ENCODE measurements around the gene MFSD6.
"Not testable (repeated sequence)": the region's sequence is repeated elsewhere in the genome, so short reads cannot be mapped to it uniquely, and the experiment has no call there.

The MFSD6 gene

DNA sequence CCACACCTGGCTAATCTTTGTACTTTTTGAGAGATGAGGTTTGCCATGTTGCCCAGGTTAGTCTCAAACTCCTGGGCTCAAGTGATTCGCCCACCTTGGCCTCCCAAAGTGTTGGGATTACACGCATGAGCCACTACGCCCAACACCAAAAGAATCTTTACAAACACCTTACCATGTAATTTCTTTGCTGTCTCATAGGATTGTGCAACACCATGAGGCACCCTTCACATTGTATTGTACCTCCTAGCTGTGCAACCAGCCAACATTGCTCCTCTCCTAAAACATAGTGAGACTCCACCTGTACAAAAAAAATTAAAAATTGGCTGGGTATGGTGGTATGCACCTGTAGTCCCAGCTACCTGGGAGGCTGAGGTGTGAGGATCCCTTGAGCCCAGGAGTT, 3.1 kb upstream of the MFSD6 start:
- no peak for DNase-seq (ENCODE audit: low read depth in 2 of 2)

DNA sequence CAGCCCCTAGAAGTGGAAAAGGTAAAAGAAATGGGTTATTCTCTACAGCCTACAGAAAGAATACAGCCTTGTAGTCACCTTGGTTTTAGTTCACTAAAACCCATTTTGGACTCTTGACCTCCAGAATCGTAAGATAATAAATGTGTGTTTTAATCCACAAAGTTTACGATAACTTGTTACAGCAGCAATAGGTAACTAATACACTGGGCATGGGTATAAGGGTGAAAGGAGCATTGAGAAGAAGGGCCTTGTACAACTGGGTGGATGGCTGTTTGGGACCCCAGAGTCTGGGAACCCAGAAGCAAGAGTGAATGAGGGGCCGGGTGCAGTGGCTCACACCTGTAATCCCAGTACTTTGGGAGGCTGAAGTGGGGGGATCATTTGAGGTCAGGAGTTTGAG, 2.2 kb upstream of the MFSD6 start:
- no peak for DNase-seq (ENCODE audit: low read depth in 2 of 2)

DNA sequence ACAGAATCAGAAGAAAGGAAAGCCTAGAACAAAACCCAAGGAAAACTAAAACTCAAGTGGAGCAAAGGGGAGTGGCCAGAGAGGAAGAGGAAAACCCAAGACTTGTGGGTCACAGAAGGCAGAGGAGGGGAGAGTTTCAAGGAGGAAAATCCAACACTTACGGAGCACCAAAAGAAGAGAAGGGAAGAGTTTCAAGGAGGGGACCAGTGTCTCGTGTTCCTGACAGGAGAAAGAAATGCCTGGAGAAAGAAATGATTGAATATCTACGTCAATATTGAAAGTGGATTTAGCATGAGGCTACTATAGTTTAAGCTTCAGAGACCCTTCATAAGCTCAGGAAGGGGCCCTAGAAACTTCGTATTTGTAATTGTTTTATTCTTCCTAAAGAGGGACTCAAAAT, 1.4 kb upstream of the MFSD6 start:
- no peak for DNase-seq (ENCODE audit: low read depth in 2 of 2)

DNA sequence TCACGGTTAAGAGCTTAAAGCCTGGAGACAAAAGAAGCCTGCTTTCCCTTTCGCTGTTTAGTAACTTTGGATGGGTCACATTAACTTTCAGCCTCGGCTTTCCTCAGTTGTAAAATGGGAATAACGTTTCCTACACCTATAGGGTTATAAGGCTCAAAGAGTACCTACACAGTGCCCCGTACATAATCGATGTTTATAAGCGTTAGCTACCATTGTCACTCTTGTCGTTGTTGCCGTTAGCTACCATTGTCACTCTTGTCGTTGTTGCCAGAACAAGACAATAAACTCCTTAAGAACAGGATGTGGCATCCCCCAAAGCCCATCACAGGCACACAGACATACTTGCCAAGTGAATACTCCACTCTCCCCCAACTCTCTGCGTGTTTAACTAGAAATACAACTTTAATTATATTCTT, 901 bp upstream of the MFSD6 start:
- DNase-seq (ENCODE audit: low read depth in 2 of 2) = no peak

DNA sequence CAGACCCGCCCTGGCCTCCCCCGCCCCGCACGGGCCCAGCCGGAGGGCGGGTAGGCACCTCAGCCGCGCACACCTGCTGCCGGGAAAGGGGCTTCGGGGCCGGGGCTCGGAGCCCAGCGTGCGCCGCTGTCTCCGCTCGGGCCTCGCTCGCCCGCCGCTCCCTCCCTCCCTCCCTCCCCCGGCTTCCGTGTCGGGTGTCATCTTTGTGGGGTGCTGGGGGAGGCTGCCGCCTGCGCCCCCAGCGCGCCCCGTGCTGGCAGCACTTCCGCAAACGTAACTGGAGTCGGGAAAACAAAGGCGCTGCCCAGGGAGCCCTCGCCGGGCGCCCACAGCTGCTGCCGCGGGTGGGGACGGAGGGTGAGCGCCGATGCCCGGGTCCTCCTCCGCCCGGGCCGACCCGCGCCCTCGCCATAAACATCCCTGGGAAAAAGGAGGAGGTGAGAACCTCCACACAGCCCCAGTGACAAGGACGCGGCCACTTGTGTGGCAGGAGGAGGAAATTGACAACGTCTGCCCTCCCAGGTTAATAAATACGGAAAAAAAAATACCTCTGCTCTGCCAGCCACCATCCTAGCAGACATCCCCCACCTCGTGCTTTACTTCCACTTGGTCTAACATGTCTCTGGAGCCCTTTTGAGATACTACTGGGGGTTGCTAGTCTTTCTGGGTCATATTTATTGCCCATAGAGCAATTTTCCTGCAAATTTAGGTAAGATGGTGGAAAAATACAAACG, 550 bp downstream of the MFSD6 start:
- peak; percentile 48 to 50 for DNase-seq (ENCODE audit: low read depth in 2 of 2)

DNA sequence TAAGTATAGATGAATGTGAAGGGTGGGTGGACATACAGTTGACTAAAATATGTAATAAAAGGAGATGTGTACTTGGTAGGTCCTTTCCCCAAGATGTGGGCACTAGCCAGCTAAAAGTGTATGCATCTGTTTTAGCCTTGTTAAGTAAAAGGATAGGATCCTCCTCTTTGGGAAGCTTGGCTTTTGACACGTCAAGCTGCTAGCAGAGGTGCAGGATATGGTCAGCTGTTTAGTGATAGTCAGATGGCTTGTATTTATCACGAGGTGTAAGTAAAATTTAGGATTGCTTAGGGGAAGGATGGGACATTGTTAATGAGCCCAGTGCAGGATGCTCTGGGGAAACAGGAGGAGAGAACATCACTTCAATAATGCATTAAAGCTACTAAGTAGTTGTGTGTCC, 1.5 kb downstream of the MFSD6 start:
- DNase-seq (ENCODE audit: low read depth in 2 of 2) = no peak

DNA sequence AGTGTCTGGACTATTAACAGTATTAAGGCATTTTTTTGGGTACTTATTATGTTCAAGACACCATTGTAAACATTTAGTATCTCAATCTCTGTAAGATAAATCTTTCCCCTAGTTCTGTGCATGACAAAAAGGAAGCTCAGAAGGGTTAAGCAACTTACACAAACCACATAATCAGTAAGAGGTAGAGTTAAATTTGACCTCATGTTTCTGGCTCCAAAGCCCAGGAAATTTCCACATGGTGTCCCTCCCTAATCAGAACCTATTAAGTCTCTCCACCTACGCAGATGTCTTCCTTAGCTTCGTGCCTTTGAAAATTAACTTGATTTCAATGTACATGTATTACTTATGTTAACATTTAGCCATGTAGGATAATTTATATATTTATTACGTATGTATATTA, 2.0 kb downstream of the MFSD6 start:
- no peak for DNase-seq (ENCODE audit: low read depth in 2 of 2)

DNA sequence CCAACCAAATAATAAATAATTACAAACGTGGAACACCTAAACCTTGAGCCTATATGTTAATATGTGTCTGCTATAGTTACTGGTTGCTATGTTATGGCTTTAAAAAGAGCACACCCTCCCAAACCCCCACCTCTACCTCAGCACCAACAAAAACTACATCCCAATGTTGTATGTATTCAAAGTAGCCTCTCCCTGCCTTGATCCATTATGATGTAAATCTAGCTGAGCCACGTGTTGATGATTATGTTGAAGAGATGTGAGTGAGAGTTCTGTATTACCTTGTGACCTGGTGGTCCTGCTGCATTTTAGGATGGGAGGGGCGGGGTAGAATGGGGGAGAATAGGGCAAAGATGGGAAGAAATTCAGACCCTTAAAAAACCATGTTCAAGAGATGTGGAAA, 4.8 kb downstream of the MFSD6 start:
- no peak for DNase-seq (ENCODE audit: low read depth in 2 of 2)

DNA sequence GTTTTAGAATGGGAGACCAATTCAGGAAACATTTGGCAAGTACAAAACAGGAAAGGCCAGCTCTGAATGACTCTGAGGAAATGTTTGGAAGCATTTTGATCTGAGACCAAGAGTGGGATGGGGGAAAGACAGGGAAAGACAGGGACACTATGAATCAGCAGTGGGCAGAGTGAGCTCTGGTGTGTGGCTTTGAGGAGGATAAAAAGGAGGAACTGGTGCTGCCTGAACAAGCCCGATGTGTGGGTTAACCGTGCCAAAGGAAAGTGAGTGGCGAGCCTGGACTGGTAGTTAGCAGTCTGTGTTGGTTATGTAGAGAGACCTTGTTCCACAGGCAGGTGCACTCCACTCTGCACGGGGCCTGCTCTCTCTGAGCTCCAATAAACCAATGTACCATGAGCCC, 5.3 kb downstream of the MFSD6 start:
- DNase-seq (ENCODE audit: low read depth in 2 of 2) = no peak

DNA sequence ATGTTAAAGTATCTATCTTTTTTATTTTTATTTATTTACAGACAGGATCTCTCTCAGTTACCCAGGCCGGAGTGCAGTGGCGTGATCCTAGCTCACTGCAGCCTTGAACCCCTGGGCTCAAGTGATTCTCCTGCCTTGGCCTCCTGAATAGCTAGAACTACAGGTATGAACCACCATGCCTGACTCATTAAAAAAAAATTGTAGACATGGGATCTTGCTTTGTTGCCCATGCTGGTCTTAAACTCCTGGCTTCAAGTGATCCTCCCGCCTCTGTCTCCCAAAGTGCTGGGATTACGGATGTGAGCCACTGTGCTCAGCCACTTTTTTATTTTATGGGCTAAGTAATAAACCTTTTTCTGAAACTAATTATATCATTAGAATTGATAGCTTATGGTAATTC, 7.1 kb downstream of the MFSD6 start:
- no peak for DNase-seq (ENCODE audit: low read depth in 2 of 2)

DNA sequence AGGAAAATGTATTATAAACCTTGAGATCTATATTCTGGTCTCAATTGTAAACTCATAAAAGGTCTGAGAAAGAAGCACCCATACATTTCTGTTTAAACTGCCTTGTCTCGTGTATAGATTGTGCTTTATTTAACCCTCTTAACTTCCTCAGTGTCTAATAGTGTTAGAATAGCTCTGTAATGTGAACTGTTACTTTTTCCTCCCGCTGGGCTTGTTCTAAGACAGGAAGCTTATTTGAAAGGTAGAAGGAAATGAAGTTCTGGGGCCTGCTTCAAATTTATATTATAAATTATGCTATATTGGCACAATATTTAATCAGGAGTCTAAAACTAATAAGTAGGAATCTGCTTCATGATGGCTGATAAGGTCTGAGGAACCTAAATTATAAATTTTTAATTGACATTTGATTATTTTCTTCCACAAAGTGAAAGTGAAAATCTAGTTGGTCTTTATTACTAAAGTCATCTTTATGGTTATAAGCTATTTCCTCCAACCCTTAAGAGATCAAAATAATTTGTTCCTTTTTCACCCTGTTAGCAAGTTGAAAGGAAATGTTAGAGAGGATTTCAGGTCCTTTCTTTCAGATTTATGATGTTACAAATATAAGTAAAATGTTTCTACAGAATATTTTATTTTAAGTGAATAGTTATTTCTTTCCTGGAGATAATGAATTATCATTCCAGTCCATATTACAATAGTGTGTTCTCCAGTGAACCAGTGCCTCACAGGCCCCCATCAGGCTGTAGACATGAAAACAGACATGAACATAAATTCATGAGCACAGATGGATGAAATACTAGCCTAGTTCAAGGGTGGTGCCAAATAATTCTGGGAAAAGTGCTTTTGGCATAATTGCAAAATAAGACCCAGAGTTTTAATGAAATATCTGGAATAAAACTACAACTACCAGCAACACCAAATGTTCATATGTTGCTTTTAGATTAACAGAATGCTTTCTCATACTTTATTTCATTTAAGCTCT, 7.9 kb downstream of the MFSD6 start:
- DNase-seq (ENCODE audit: low read depth in 2 of 2) = no peak

DNA sequence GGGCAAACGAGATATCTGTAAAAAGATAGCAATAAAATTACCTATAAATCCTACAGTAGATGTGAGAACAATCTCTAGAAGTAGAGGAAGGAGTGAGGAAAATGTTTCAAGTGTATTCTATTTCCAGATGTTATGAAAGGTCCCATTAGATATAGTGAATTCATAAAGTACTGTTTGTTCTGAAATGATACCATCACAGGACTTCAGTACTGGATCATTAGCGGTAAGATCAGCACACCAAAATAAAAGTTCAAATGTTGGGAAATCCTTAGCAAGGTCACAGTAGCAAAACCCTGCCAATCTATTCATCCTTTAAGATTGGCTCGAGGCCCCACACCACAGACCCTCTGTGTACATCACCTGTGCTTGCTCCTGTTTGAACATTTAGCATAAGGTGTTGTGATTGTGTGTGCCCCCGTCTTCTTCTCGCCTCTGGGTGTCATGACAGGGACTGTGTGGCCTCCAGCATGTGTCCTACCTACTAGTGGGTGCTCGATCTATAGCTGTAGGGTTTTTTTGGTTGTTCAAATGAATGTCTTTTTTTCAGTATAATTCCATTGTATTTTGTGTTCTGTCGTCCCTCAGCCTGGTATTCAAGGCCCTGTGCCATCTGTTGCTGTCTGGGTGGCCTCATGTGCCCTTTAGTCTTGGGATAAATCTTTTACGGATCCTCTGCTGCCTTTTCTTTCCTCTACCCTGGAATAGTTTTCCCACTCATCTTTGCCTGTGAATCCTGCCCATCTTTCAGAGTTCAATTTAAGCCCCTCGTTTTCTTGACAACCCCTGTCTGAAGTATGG, 9.1 kb downstream of the MFSD6 start:
- DNase-seq (ENCODE audit: low read depth in 2 of 2) = no peak

DNA sequence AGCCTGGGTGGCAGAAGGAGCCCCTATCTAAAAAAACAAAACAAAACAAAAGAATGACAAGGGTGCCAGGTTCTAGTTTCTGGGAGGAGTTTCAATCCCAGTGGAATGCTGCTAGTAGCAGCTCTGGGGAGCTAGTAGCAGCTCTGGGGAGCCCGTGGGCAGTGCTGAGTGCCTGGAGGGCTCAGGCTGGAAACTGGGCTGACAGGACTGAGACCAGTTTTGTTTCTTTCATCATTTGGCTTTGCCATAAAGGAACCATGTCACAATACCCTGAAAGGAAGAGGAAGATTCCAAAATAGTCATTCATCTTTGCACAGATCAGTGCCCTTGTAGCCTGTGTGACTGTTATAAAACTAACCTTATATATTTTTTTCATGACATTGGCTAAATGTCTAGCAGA, 10.6 kb downstream of the MFSD6 start:
- DNase-seq (ENCODE audit: low read depth in 2 of 2) = no peak

DNA sequence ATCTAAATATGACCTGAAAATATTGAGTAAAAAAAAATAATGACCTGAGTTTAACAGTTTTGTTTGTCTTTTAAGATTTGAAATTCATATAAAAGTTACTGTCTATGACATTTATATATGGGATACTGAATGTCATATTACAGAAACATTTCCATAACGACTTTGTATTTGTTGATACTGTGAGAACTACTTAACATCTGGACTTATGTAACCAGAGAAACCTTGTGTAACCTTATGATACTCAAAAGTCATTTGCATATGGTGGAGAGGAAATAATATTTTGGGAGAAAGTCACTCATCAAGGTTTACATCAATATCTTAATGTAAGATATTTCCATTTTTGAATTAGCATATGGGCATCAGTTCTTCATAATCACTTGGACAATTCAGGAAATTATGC, 12.6 kb downstream of the MFSD6 start:
- DNase-seq (ENCODE audit: low read depth in 2 of 2) = no peak

DNA sequence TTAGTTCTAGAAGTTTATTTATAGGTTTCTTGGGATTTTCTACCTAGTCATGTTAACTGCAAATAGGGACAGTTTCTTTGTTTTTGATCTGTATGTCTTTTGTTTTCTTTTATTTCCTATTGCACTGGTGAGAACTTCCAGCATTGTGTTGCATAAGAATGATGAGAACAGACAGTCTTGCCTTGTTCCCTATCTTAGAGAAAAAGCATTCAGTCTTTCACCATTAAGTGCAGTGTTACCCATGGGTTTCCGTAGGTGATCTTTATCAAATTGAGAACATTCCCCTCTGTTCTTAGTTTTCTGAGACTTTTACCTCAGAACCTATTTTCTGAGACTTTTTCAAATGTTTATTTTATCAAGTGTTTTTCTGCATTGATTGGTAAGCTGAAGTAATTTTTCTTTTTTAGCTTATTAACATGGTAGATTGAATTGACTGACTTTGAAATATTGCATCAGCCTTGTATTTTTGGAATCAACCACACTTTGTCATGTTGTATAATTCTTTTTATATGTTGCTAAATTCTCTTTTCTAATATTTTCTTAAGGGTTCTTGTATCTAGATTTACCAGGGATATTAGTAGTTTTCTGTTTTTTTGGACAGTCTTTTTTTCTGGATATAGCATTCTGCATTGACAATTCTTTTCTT, 17.2 kb downstream of the MFSD6 start:
- DNase-seq (ENCODE audit: low read depth in 2 of 2) = no peak

DNA sequence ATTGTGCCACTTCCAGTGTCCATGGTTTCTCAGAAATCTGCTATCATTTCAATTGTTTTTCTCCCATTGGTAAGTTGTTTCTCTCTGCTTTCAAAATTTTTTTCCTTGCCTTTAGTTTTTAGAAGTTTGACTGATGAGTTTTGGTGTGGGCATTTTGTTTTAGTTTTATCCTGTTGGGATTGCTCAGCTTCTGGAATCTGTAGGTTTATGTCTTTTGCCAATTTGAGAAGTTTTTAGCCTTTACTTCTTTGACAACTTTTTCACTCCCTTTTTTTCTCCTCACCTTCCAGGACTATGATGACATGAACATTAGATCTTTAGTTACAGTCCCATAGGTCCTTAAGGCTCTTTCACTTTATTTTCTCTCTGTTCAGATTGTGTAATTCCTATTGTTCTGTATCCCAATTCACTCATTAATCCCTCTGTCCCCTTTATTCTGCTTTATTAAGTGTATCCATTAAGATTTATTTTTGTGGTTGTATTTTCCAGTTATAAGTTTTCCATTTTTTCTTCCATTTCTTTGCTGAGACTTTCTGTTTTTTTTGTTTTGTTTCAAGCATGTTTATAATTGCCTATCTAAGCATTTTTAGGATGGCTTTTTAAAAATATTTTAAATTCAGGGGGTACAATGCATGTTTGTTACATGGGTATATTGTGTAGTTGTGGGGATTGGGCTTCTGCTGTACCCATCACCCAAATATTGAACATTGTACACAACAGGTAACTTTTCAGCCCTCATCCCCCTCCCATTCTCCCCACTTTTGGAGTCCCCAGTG, 17.9 kb downstream of the MFSD6 start:
- DNase-seq (ENCODE audit: low read depth in 2 of 2) = no peak

DNA sequence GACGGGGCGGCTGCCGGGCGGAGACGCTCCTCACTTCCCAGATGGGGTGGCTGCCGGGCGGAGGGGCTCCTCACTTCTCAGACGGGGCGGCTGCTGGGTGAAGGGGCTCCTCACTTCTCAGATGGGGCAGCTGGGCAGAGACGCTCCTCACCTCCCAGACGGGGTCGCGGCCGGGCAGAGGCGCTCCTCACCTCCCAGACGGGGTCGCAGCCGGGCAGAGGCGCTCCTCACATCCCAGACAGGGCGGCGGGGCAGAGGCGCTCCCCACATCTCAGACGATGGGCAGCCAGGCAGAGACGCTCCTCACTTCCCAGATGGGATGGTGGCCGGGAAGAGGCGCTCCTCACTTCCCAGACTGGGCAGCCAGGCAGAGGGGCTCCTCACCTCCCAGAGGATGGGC, 22.7 kb downstream of the MFSD6 start:
- not testable (repeated sequence) for DNase-seq (ENCODE audit: low read depth in 2 of 2)

DNA sequence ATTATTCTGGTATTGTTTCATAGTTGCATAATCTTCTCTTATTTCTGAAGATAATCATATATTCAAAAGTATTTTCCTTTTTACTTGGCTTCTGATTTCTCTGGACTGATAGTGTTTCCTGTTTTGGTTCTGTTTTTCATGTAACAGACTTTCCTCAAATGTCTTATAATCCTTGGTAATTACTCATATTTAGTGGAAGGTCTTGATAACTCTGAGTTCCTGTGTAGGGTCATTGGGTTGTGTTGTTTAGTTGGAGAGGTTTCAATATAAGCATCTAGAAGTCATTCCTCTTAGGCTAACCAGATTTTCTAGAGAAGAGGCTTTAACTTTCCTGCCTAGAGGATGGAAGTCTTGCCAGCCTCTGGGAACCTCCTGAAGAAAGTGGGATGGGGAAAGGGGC, 23.8 kb downstream of the MFSD6 start:
- no peak for DNase-seq (ENCODE audit: low read depth in 2 of 2)

DNA sequence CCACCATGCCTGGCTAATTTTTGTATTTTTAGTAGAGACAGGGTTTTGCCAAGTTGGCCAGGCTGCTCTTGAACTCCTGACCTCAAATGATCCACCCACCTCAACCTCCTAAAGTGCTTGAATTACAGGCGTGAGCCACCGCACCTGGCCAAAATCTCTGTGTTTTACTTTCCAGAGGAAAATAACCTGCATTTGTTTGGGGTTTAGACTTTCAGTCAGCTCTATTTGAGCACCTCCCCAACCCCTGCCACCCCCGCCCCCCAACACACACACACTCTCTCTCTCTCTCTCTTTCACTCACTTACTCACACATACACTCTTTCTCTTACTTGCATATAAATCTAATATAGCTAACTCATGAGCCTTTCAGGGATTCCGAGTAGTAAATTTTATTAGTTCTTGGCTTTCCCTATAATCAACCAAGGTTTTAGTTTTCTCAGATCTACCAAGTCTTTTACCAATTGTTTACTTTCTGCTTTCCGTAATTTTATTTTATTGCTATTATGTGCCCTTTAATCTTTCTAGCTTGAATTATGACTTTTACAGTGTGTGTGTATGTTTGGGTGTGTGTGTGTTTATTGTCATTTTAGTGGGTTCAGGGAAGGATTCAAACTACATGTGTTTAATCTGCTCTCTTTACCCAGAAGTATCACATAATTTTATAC, 24.5 kb downstream of the MFSD6 start:
- no peak for DNase-seq (ENCODE audit: low read depth in 2 of 2)

DNA sequence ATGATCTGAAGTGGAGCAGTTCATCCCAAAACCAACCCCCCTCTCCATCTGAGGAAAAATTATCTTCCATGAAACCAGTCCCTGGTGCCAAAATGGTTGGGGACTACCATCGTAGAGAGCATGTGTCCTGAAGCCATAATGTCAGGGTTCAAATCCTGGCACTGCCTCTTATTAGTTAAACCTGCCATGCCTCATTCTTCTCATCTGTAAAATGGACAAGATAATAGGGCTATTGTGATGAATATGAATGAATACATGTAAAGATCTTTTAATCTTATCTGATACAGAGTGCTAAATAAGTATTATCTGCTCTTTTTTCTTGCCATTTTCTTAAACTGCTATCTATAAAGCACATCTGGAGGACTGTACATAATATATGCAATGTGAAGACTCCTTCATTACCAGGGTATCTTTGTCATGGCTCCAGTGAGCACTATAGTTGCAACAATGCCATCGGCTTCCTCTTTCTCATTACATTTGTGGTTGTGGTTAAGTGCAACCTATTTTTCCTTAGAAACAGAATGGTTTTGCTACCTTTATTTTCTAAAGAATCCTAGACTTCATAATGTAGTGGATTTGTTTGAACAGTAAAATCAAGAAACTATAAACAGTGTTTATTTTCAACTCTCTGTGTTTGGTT, 27.0 kb downstream of the MFSD6 start:
- no peak for DNase-seq (ENCODE audit: low read depth in 2 of 2)

Measured in stimulated activated CD4-positive, alpha-beta T cell treated with anti-CD3 and anti-CD28 coated beads, Interleukin-12 subunit alpha, Interleukin-12 subunit beta, amount 100 ng/mL, for 24 hours (primary cell).